GM20000 (cell line): ENCODE measurements around the gene RASSF1.

Experiments used
- DNase-seq: peaks from one replicate; pipeline ENCODE4 v3.0.0; 2012; ENCODE audit warnings: low spot score
- TF ChIP-seq, protein P1 (sequence below): IDR thresholded peaks from 2 replicates; pipeline ENCODE4 v1.5.1; 2012; ENCODE audit warnings: mild to moderate bottlenecking, control low read depth; ENCODE audit errors: extremely low read depth, missing control alignments

Gene RASSF1

GRCh38 chr3:50331364-50331907 is 9.2 kb downstream of the RASSF1 start:
- TF ChIP-seq, protein P1, sequence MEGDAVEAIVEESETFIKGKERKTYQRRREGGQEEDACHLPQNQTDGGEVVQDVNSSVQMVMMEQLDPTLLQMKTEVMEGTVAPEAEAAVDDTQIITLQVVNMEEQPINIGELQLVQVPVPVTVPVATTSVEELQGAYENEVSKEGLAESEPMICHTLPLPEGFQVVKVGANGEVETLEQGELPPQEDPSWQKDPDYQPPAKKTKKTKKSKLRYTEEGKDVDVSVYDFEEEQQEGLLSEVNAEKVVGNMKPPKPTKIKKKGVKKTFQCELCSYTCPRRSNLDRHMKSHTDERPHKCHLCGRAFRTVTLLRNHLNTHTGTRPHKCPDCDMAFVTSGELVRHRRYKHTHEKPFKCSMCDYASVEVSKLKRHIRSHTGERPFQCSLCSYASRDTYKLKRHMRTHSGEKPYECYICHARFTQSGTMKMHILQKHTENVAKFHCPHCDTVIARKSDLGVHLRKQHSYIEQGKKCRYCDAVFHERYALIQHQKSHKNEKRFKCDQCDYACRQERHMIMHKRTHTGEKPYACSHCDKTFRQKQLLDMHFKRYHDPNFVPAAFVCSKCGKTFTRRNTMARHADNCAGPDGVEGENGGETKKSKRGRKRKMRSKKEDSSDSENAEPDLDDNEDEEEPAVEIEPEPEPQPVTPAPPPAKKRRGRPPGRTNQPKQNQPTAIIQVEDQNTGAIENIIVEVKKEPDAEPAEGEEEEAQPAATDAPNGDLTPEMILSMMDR: no peak
- DNase-seq: no peak

DNA sequence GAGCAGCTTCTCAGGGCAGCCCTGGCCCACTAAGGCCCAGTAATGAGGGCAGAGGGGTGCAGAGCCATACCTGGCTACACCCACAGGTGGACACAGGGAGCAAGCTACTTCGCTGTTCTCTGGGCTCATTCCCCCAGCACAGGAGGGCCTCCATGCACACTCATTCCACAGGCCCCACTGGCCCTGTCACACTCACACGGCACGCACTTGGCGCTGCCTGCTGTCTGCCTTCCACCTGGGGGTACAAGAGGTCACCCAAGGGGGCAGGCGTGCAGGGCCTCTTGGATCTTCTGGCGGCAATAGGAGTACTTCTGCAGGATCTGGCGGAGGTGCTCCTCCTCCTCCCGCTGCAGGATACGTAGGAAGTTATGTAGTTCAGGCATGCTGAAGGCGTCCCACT is 10.3 kb downstream of the RASSF1 start:
- TF ChIP-seq, protein P1: no peak
- no peak for DNase-seq

DNA sequence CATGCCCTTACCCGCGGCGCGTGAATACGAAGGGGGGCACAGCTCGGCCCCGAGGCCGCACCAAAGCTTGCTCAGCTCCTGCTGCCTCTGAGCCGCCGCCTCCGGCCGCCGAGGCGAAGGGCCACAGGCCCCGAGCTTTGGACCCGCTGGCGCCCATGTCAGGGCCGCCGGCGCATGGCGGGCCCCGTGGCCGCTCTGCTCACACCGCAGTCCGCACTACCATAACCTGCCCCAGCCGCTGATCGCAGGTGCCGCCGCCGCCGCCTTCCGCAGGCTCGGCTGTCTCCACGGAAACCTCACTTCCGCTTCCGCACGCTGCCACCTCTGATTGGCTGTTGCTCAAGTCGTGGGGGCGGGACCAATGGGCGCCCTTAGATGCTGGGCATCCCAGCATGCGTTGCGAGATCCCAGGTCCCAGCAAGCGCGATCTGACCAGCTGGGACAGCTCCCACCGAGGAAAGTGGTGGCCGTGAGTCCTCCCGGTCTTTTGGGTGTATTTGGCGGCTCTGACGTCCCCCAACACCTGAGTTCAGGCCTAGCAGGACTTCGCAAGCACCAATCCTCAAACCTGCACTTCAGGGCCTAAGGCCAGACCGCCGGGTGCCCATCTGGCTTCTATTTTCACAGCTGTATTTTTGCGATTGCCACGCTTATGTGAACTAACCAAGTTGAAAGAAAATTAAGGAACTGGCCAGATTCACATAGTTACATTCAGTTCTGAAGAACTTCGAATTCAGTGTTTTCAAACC is 12.5 kb downstream of the RASSF1 start, which contains the start of gene TUSC2:
TUSC2 (minus strand) TSS at position 281 of the 749 bp plus-strand sequence; CDS start at position 157, 124 bp downstream.
- DNase-seq: peak; percentile 98
- TF ChIP-seq, protein P1: no peak

GRCh38 chr3:50327129-50327528 is 13.5 kb downstream of the RASSF1 start:
- TF ChIP-seq, protein P1: no peak
- DNase-seq: no peak

GRCh38 chr3:50326182-50326541 is 14.5 kb downstream of the RASSF1 start:
- no peak for DNase-seq
- TF ChIP-seq, protein P1: no peak

GRCh38 chr3:50325497-50326181 is 15.0 kb downstream of the RASSF1 start:
- DNase-seq: no peak
- TF ChIP-seq, protein P1: no peak

DNA sequence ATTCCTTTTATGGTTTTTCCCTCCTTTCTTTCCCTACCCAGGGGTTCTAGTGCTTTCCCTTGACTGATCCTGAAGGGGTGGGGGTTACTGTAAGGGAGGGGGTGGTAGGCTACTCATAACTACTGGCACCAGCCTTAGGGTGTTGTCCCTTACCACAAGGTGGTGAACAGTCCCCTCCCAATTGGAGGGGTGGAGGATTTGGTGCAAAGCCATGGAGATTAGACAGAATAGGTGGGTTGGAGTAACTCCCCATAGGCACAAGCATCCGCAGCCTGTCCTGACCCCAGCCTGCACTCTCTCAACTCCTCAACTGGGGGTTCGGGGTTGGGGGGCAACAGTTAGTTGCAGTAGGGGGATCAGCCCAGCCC is 15.5 kb downstream of the RASSF1 start:
- no peak for DNase-seq
- TF ChIP-seq, protein P1: no peak
